Subcutaneous adipose tissue (tissue), 4 donors: ENCODE data around the gene NEK6. TPM values are rescaled to one million over a fixed set of nuclear protein-coding genes. Genes with fewer than 3 reads are reported as not detected.

Experiments used
- CTCF ChIP-seq: fragments of 450-650 bp; IDR thresholded peaks from one replicate; pipeline ENCODE4 v1.5.1; 2016; ENCODE audit warnings: low read depth, mild to moderate bottlenecking, control low read depth, antibody characterized with exemption, moderate library complexity
- total RNA-seq, 4 donors: library from RNA; depleted of rRNA; stranded (reverse); fragments of >200 nt; gene quantifications; one replicate each; pipeline ENCODE4 v1.1.0, GENCODE V29; 2016

Gene NEK6
- total RNA-seq, 4 donors from 2014 or later: 18.5 to 38.2 (median 27.0) TPM

- no peak for TF ChIP-seq CTCF
Observed at GRCh38 chr9:124363326-124364096, 105.8 kb downstream of the NEK6 start.

- no peak for TF ChIP-seq CTCF
Observed at GRCh38 chr9:124364141-124364540, 106.4 kb downstream of the NEK6 start.

- no peak for TF ChIP-seq CTCF
Observed at GRCh38 chr9:124365036-124365435, 107.3 kb downstream of the NEK6 start.

GRCh38 chr9:124366476-124367220, 108.9 kb downstream of the NEK6 start:
- no peak for TF ChIP-seq CTCF

- TF ChIP-seq CTCF: no peak
Observed at GRCh38 chr9:124368692-124369091, 110.9 kb downstream of the NEK6 start.

GRCh38 chr9:124369231-124369797, 111.6 kb downstream of the NEK6 start:
- TF ChIP-seq CTCF: no peak
